PC-9 (cell line): ENCODE data around the gene KIAA0040. TPM values are rescaled to one million over a fixed set of nuclear protein-coding genes. Genes with fewer than 3 reads are reported as not detected.

ENCODE experiments used
- BruUV-seq: library from RNA; stranded (reverse); fragments of 400-500 nt; replicated peaks from 2 replicates; lab custom pipeline; 2021; lab: Mats Ljungman, UMichigan
- CTCF ChIA-PET: fragments of 300-600 bp; sonication (Branson Sonifier 250); formaldehyde crosslinking; loops from one replicate; lab custom pipeline; 2022; ENCODE audit warnings: antibody characterized with exemption; lab: Charles Lee
- POLR2A ChIA-PET: fragments of 300-600 bp; sonication (Branson Sonifier 250); formaldehyde crosslinking; loops from one replicate; lab custom pipeline; 2022; ENCODE audit warnings: antibody characterized with exemption; ENCODE audit not compliant: unreplicated experiment; lab: Charles Lee
- DNase-seq, 2 experiments: peaks; one replicate each; pipeline versions ENCODE4 v3.0.0 to v3.0.0-alpha.2; 2015 to 2022; ENCODE audit warnings: mixed read lengths in 1 of 2
- H2AFZ ChIP-seq: fragments of 200-600 bp; sonication (generic); 2 replicates; pipeline ENCODE4 v1.8.1; 2017; ENCODE audit warnings: antibody characterized with exemption
- H3F3A ChIP-seq: fragments of 200-600 bp; sonication (generic); 2 replicates; pipeline ENCODE4 v1.8.1; 2017; ENCODE audit warnings: antibody characterized with exemption, mild to moderate bottlenecking, low read depth; ENCODE audit not compliant: insufficient read depth
- H3K27ac ChIP-seq: fragments of 200-600 bp; sonication (generic); 2 replicates; pipeline ENCODE4 v1.6.1; 2016; ENCODE audit warnings: mixed run types
- H3K27me3 ChIP-seq: fragments of 200-600 bp; sonication (generic); 2 replicates; pipeline ENCODE4 v1.6.1; 2016; ENCODE audit warnings: low read depth, mixed run types; ENCODE audit not compliant: insufficient read depth
- H3K36me3 ChIP-seq: fragments of 200-600 bp; sonication (generic); 2 replicates; pipeline ENCODE4 v1.6.1; 2016; ENCODE audit warnings: low read depth, mixed run types
- H3K4me1 ChIP-seq: fragments of 200-600 bp; sonication (generic); replicated peaks from 2 replicates; pipeline ENCODE4 v1.6.1; 2016; ENCODE audit warnings: mixed run types; ENCODE audit not compliant: insufficient read depth
- H3K4me2 ChIP-seq: fragments of 200-600 bp; sonication (generic); 2 replicates; pipeline ENCODE4 v1.6.1; 2017; ENCODE audit warnings: mixed run types
- H3K4me3 ChIP-seq: fragments of 200-600 bp; sonication (generic); 2 replicates; pipeline ENCODE4 v1.6.1; 2016; ENCODE audit warnings: mixed run types
- H3K79me2 ChIP-seq: fragments of 200-600 bp; sonication (generic); 2 replicates; pipeline ENCODE4 v1.6.1; 2017; ENCODE audit warnings: low read depth, mixed run types
- H3K9me2 ChIP-seq: fragments of 200-600 bp; sonication (generic); 2 replicates; pipeline ENCODE4 v1.8.1; 2017; ENCODE audit warnings: mild to moderate bottlenecking; ENCODE audit not compliant: insufficient read depth
- H3K9me3 ChIP-seq: fragments of 200-600 bp; sonication (generic); 2 replicates; pipeline ENCODE4 v1.8.1; 2016; ENCODE audit warnings: low read depth; ENCODE audit not compliant: insufficient read depth
- H4K20me1 ChIP-seq: fragments of 200-600 bp; sonication (generic); 2 replicates; pipeline ENCODE4 v1.8.1; 2017; ENCODE audit not compliant: insufficient read depth
- EZH2 ChIP-seq: fragments of 200-600 bp; sonication (generic); IDR thresholded peaks from 2 replicates; pipeline ENCODE4 v1.8.0; 2017; ENCODE audit warnings: antibody characterized with exemption, low read depth
- intact Hi-C: fragments of 100-400 bp; cut with micrococcal nuclease; formaldehyde crosslinking; loops from one replicate; pipeline ENCODE4 v1.10.0; 2022; ENCODE audit not compliant: unreplicated experiment
- total RNA-seq: library from RNA; stranded (reverse); gene quantifications from 2 replicates; pipeline ENCODE4 v1.2.3, GENCODE V29; 2021
- TF ChIP-seq, protein P1 (sequence below): fragments of 200-600 bp; sonication (generic); conservative IDR thresholded peaks from 2 replicates; pipeline ENCODE4 v1.6.1; 2017; ENCODE audit warnings: mixed run types, antibody characterized with exemption, mild to moderate bottlenecking, moderate library complexity

Gene KIAA0040
- total RNA-seq, 1 experiment from 2014 or later = 8.8 TPM

GRCh38 chr1:175172503-175172902 lies 20.1 kb downstream of the KIAA0040 start:
- H3F3A ChIP-seq = peaks cover 13% of the 10 kb centered on the region; the same call in 1 of the 2 replicates
- H3K79me2 ChIP-seq = no peaks in the 10 kb centered on the region
- POLR2A ChIA-PET = no interaction called here
- no TSS peak for BruUV-seq
- no peak overlapping the region for H3K4me2 ChIP-seq
- H3K36me3 ChIP-seq = no peaks in the 10 kb centered on the region
- no peak overlapping the region for H3K27ac ChIP-seq
- no peaks in the 10 kb centered on the region for H3K27me3 ChIP-seq
- H3K9me3 ChIP-seq = no peaks in the 10 kb centered on the region
- no peaks in the 10 kb centered on the region for H3K9me2 ChIP-seq
- no peak overlapping the region for H2AFZ ChIP-seq
- peaks cover 20% of the 10 kb centered on the region for H3K4me1 ChIP-seq
- CTCF ChIA-PET = no interaction called here
- intact Hi-C loops = no loop called here
- TF ChIP-seq EZH2 = no peak
- TF ChIP-seq, protein P1, sequence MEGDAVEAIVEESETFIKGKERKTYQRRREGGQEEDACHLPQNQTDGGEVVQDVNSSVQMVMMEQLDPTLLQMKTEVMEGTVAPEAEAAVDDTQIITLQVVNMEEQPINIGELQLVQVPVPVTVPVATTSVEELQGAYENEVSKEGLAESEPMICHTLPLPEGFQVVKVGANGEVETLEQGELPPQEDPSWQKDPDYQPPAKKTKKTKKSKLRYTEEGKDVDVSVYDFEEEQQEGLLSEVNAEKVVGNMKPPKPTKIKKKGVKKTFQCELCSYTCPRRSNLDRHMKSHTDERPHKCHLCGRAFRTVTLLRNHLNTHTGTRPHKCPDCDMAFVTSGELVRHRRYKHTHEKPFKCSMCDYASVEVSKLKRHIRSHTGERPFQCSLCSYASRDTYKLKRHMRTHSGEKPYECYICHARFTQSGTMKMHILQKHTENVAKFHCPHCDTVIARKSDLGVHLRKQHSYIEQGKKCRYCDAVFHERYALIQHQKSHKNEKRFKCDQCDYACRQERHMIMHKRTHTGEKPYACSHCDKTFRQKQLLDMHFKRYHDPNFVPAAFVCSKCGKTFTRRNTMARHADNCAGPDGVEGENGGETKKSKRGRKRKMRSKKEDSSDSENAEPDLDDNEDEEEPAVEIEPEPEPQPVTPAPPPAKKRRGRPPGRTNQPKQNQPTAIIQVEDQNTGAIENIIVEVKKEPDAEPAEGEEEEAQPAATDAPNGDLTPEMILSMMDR = no peak
- H3K4me3 ChIP-seq = no peak overlapping the region
- no peaks in the 10 kb centered on the region for H4K20me1 ChIP-seq
- no peak for DNase-seq

- BruUV-seq = no TSS peak
- Histone ChIP-seq H3K4me3 (no peak overlapping the region), H4K20me1 (no peaks in the 10 kb centered on the region), H2AFZ (no peak overlapping the region), H3K27me3 (no peaks in the 10 kb centered on the region), H3K27ac (no peak overlapping the region), H3K9me2 (no peaks in the 10 kb centered on the region), H3K4me2 (no peak overlapping the region), H3K36me3 (no peaks in the 10 kb centered on the region), H3K79me2 (no peaks in the 10 kb centered on the region), H3K4me1 (peaks cover 18% of the 10 kb centered on the region), H3K9me3 (no peaks in the 10 kb centered on the region), H3F3A (peaks cover 13% of the 10 kb centered on the region; the same call in 1 of the 2 replicates)
- no peak for TF ChIP-seq EZH2
- TF ChIP-seq, protein P1 = no peak
- POLR2A ChIA-PET = no interaction called here
- intact Hi-C loops = no loop called here
- CTCF ChIA-PET = interaction anchor here (0.7 kb wide), 1 partner anchor 142 kb away, joined by 3 read pairs; no protein-coding TSS in a partner anchor
- no peak for DNase-seq
Measured at GRCh38 chr1:175171036-175171913, 21.3 kb downstream of the KIAA0040 start.

DNA sequence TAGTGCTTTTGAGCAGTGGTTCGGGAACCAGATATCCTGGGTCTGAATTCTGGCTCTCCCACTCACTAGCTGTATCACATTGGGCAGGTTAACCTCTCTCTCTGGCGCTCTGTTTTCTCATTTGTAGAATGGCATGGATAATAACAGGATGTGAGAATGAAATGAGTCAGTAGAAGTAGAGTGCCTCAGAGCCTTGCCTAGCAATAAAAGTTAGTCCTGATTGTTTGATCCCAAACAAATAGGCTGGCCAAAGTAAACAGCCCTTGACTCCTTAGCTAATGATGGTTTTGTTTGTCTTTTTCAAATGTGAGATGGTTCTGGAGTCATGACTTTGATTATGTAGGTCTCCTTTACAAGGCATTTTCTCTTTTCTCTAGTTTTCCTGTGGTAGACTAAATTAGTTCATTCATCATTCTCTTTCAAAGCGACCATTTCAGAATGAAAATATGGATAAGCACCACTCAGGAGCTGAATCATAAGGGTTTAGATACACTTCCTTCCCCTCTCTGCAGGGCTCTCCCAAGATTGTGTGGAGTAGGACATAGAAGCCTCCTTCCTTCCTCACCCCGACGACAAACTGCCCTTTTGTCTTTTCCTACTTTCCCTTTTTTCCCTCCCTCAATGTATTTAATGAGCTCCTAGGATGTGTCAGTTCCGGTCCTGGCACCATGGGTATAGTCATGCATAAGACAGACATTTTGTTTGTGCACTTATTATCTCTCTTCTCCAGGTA lies 23.1 kb downstream of the KIAA0040 start:
- intact Hi-C loops = no loop called here
- Histone ChIP-seq H3K27me3 (no peaks in the 10 kb centered on the region), H3K4me3 (no peak overlapping the region), H2AFZ (no peak overlapping the region), H3K9me3 (no peaks in the 10 kb centered on the region), H3K27ac (peak overlapping the region; percentile 27), H3K4me1 (peaks cover 14% of the 10 kb centered on the region), H3F3A (peaks cover 13% of the 10 kb centered on the region; the same call in 1 of the 2 replicates), H3K4me2 (0 out of 2 replicates have a peak overlapping the region, but pooled peaks have one; percentile 31), H3K79me2 (no peaks in the 10 kb centered on the region), H3K9me2 (no peaks in the 10 kb centered on the region), H3K36me3 (no peaks in the 10 kb centered on the region), H4K20me1 (no peaks in the 10 kb centered on the region)
- POLR2A ChIA-PET = no interaction called here
- DNase-seq = peak in 1 of 2 experiments; percentile 58
- TF ChIP-seq EZH2 = no peak
- TF ChIP-seq, protein P1 = no peak
- BruUV-seq = no TSS peak
- CTCF ChIA-PET = no interaction called here
